Measurements from ENCODE around the gene TMEM72. TPM values are rescaled to one million over a fixed set of nuclear protein-coding genes. Genes with fewer than 3 reads are reported as not detected.

The TMEM72 gene
- polyA plus RNA-seq, 1 donor (not counting 4 experiments of a cell fraction or from before 2014, with no cell fraction given), result not detected

DNA sequence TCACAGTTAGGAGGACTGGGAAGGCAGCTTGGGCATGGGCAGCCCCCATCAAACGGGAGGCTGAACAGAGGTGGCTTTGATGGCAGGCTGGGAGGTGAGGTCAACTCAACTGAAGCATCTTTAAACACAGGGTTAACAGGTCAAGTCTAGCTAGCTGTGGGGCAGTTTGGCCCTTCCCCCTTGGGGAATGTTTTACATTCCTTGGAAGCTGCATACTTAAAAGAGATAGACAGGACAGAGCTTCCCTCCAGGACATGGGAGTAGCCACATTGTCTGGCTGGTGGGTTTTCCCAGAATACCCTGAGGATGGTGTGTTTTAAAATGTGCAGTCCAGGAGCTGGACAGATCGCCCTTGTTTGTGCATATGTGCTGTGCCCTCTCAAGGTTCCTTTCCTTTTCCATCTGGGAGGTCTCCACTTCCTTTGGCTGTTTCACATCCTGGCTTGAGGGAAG is 41.7 kb downstream of the TMEM72 start:
- Histone ChIP-seq H3K4me3 (ENCODE audit: control insufficient read depth in 2 of 3, extremely low read depth in 1 of 3, insufficient read depth in 2 of 3, low read depth in 1 of 3, low read length in 3 of 3) (no peak overlapping the region), H3K79me2 (ENCODE audit: control insufficient read depth, insufficient read depth, low read length) (no peaks in the 10 kb centered on the region), H3K27ac (ENCODE audit: control insufficient read depth, insufficient read depth, low read length) (no peak overlapping the region), H3K27me3 (ENCODE audit: control insufficient read depth, extremely low read depth, insufficient read depth, low read length) (no peaks in the 10 kb centered on the region), H3K4me2 (ENCODE audit: control insufficient read depth, extremely low read depth, insufficient read depth, low read depth, low read length) (no peak overlapping the region), H3K4me1 (ENCODE audit: control insufficient read depth, extremely low read depth, insufficient read depth, low read length) (no peaks in the 10 kb centered on the region), H2AFZ (ENCODE audit: control insufficient read depth, low read length) (no peak overlapping the region), H3K9me1 (ENCODE audit: control insufficient read depth, extremely low read depth, insufficient read depth, low read length) (no peaks in the 10 kb centered on the region), H3K36me3 (ENCODE audit: control insufficient read depth in 2 of 2, extremely low read depth in 1 of 2, insufficient read depth in 2 of 2, low read length in 2 of 2) (peaks cover 0 to 2% of the 10 kb centered on the region in 2 experiments), H4K20me1 (ENCODE audit: control insufficient read depth, extremely low read depth, insufficient read depth, low read length) (no peaks in the 10 kb centered on the region), H3K9me3 (ENCODE audit: control insufficient read depth, low read depth, low read length) (no peaks in the 10 kb centered on the region), H3K9ac (ENCODE audit: control insufficient read depth, extremely low read depth, insufficient read depth, low read length) (no peak overlapping the region)
- dilution Hi-C loops (cut with MboI; ENCODE audit: extremely low pct_ligation_motif_present, low sequenced_read_pairs), result no loop called here
- no peak for FAIRE-seq
- no peak for DNase-seq (ENCODE audit: low read depth, low spot score)
- TF ChIP-seq, protein P1, sequence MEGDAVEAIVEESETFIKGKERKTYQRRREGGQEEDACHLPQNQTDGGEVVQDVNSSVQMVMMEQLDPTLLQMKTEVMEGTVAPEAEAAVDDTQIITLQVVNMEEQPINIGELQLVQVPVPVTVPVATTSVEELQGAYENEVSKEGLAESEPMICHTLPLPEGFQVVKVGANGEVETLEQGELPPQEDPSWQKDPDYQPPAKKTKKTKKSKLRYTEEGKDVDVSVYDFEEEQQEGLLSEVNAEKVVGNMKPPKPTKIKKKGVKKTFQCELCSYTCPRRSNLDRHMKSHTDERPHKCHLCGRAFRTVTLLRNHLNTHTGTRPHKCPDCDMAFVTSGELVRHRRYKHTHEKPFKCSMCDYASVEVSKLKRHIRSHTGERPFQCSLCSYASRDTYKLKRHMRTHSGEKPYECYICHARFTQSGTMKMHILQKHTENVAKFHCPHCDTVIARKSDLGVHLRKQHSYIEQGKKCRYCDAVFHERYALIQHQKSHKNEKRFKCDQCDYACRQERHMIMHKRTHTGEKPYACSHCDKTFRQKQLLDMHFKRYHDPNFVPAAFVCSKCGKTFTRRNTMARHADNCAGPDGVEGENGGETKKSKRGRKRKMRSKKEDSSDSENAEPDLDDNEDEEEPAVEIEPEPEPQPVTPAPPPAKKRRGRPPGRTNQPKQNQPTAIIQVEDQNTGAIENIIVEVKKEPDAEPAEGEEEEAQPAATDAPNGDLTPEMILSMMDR (optimal IDR thresholded peaks at IDR 0.05 in 1 of 3, IDR thresholded peaks at IDR 0.05 in 1 of 3, conservative IDR thresholded peaks at IDR 0.05 in 1 of 3; ENCODE audit: extremely low read depth in 1 of 3, insufficient read depth in 2 of 3, low read length in 3 of 3), result no peak
- no peak for TF ChIP-seq EZH2 (IDR thresholded peaks at IDR 0.05; ENCODE audit: low read length)

DNA sequence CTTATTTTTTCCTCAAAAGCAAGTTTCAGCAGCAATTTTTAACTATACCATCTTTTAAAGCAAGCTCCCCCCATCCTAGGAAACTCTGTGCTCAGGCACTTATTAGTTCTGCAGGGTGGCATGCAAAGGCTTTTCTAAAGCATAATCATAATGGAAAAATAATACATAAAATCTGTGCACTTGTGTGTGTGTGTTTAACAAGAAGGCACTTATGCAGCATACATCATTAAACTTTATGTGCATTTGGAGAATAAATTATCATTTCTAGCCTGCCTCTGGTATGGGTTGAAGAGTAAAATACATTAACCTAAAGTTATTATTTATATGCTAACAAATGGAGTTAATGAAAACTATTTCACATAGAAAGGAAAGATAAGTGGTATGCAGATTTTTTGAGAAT is 42.9 kb downstream of the TMEM72 start:
- H3K9me1 ChIP-seq (ENCODE audit: control insufficient read depth, extremely low read depth, insufficient read depth, low read length), result no peaks in the 10 kb centered on the region
- H3K36me3 ChIP-seq (ENCODE audit: control insufficient read depth in 2 of 2, extremely low read depth in 1 of 2, insufficient read depth in 2 of 2, low read length in 2 of 2), result peaks cover 0 to 2% of the 10 kb centered on the region in 2 experiments
- no peak overlapping the region for H3K27ac ChIP-seq (ENCODE audit: control insufficient read depth, insufficient read depth, low read length)
- H3K4me1 ChIP-seq (ENCODE audit: control insufficient read depth, extremely low read depth, insufficient read depth, low read length), result peaks cover 12% of the 10 kb centered on the region
- H3K4me3 ChIP-seq (ENCODE audit: control insufficient read depth in 2 of 3, extremely low read depth in 1 of 3, insufficient read depth in 2 of 3, low read depth in 1 of 3, low read length in 3 of 3), result no peak overlapping the region
- no peak for TF ChIP-seq EZH2 (IDR thresholded peaks at IDR 0.05; ENCODE audit: low read length)
- TF ChIP-seq, protein P1 (optimal IDR thresholded peaks at IDR 0.05 in 1 of 3, IDR thresholded peaks at IDR 0.05 in 1 of 3, conservative IDR thresholded peaks at IDR 0.05 in 1 of 3; ENCODE audit: extremely low read depth in 1 of 3, insufficient read depth in 2 of 3, low read length in 3 of 3), result no peak
- no peak overlapping the region for H3K4me2 ChIP-seq (ENCODE audit: control insufficient read depth, extremely low read depth, insufficient read depth, low read depth, low read length)
- H4K20me1 ChIP-seq (ENCODE audit: control insufficient read depth, extremely low read depth, insufficient read depth, low read length), result no peaks in the 10 kb centered on the region
- no peak for FAIRE-seq
- no peaks in the 10 kb centered on the region for H3K79me2 ChIP-seq (ENCODE audit: control insufficient read depth, insufficient read depth, low read length)
- no peak overlapping the region for H3K9ac ChIP-seq (ENCODE audit: control insufficient read depth, extremely low read depth, insufficient read depth, low read length)
- no peaks in the 10 kb centered on the region for H3K9me3 ChIP-seq (ENCODE audit: control insufficient read depth, low read depth, low read length)
- H2AFZ ChIP-seq (ENCODE audit: control insufficient read depth, low read length), result no peak overlapping the region
- DNase-seq (ENCODE audit: low read depth, low spot score), result no peak
- dilution Hi-C loops (cut with MboI; ENCODE audit: extremely low pct_ligation_motif_present, low sequenced_read_pairs), result no loop called here
- no peaks in the 10 kb centered on the region for H3K27me3 ChIP-seq (ENCODE audit: control insufficient read depth, extremely low read depth, insufficient read depth, low read length)
